Effector CD8-positive, alpha-beta T cell (primary cell): Measurements from ENCODE around the gene ZIC2.
"Not testable (repeated sequence)": the region's sequence is repeated elsewhere in the genome, so short reads cannot be mapped to it uniquely, and the experiment has no call there.

Experiments
- DNase-seq: peaks from one replicate; lab custom pipeline; 2025; lab: John Stamatoyannopoulos, UW

Gene ZIC2

GRCh38 chr13:100019780-100020356, 38.3 kb downstream of the ZIC2 start:
- DNase-seq = no peak

- no peak for DNase-seq
Observed at GRCh38 chr13:100022798-100023197, 41.2 kb downstream of the ZIC2 start.

- DNase-seq = no peak
Observed at GRCh38 chr13:100024023-100024422, 42.4 kb downstream of the ZIC2 start.

GRCh38 chr13:100029933-100030332, 48.3 kb downstream of the ZIC2 start:
- DNase-seq = no peak

GRCh38 chr13:100032642-100033041, 51.1 kb downstream of the ZIC2 start:
- not testable (repeated sequence) for DNase-seq

GRCh38 chr13:100035936-100036335, 54.4 kb downstream of the ZIC2 start:
- DNase-seq = no peak
